ENCODE results near the gene OR10H4. TPM values are rescaled to one million over a fixed set of nuclear protein-coding genes. Genes with fewer than 3 reads are reported as not detected.
"Not testable (repeated sequence)": the region's sequence is repeated elsewhere in the genome, so short reads cannot be mapped to it uniquely, and the experiment has no call there.

The OR10H4 gene
- total RNA-seq, 3 donors from 2014 or later = not detected

DNA sequence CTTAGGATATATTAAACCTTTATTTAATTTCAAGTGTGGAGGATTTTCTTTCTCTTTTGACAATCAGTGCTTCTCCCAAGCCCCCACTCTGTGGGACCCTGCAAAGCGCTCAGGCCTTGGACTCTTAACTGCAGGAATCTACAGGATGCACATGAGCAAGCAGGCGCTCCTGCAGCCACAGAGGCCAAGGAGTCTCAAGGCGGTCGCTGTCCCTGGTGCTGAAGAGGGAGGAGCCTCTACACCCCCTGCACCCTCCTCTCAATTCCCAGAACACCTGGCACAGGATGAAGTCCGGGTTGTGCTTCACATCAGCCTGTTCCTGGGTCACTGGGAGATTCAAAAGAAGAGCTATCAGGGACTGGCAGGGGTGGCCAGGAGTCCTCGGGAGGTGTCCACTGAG, 13.5 kb downstream of the OR10H4 start:
- intact Hi-C loops (cut with DNase I, micrococcal nuclease) = no loop called here
- Histone ChIP-seq H3K4me1 (ENCODE audit: low read depth) (no peaks in the 10 kb centered on the region), H3K4me3 (no peak overlapping the region), H3K36me3 (ENCODE audit: low read depth) (no peaks in the 10 kb centered on the region), H3K9me3 (no peaks in the 10 kb centered on the region)
- no peak for DNase-seq
- no peak for ATAC-seq
- TF ChIP-seq, protein P1, sequence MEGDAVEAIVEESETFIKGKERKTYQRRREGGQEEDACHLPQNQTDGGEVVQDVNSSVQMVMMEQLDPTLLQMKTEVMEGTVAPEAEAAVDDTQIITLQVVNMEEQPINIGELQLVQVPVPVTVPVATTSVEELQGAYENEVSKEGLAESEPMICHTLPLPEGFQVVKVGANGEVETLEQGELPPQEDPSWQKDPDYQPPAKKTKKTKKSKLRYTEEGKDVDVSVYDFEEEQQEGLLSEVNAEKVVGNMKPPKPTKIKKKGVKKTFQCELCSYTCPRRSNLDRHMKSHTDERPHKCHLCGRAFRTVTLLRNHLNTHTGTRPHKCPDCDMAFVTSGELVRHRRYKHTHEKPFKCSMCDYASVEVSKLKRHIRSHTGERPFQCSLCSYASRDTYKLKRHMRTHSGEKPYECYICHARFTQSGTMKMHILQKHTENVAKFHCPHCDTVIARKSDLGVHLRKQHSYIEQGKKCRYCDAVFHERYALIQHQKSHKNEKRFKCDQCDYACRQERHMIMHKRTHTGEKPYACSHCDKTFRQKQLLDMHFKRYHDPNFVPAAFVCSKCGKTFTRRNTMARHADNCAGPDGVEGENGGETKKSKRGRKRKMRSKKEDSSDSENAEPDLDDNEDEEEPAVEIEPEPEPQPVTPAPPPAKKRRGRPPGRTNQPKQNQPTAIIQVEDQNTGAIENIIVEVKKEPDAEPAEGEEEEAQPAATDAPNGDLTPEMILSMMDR (IDR thresholded peaks at IDR 0.05) = no peak

DNA sequence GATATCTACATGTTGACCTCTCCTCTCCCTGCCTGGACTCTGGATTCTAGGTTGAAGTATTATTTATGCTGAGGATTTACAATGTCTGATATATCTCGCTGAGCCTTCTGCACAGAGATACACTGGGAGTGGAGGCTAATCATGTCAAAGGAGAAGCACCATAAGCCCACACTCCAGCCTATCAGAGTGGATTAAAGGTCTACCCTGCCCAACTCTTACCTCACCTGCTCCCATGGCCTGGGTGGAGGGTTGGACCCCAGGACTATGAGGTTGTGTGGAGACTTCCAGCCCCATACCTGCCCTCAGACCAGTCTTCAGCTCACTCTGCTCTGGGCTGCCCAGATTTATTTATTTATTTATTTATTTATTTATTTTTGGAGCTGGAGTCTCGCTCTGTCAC, 15.4 kb downstream of the OR10H4 start:
- ATAC-seq (no peak), DNase-seq (no peak)
- no peaks in the 10 kb centered on the region for H3K36me3 ChIP-seq (ENCODE audit: low read depth)
- H3K4me3 ChIP-seq = no peak overlapping the region
- TF ChIP-seq, protein P1 (IDR thresholded peaks at IDR 0.05) = no peak
- intact Hi-C loops (cut with DNase I, micrococcal nuclease) = no loop called here
- no peaks in the 10 kb centered on the region for H3K4me1 ChIP-seq (ENCODE audit: low read depth)
- H3K9me3 ChIP-seq = no peaks in the 10 kb centered on the region

DNA sequence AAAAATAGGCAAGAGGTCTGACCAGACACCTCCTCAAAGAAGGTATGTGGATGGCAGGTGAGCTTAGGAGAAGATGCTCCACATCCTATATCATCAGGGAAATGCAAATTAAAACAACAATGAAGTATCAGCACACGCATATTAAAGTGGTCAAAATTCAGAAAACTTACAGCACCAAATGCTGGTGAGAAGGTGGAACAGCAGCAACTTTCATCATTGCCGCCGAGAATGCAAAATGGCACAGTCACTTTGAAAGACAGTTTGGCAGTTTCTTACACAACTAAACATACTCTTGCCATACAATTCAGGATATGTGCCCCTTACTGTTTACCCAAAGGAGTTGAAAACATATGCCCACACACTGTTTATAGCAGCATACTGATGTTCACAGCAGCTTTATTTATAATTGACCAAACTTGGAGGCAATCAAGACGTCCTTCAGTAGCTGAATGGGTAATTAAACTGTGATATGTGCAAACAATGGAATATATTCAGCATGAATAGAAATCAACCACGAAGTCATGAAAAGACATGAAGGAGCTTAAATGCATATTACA, 22.5 kb downstream of the OR10H4 start:
- no peak overlapping the region for H3K4me3 ChIP-seq
- intact Hi-C loops (cut with DNase I, micrococcal nuclease) = no loop called here
- H3K9me3 ChIP-seq = no peaks in the 10 kb centered on the region
- no peaks in the 10 kb centered on the region for H3K36me3 ChIP-seq (ENCODE audit: low read depth)
- DNase-seq = no peak
- TF ChIP-seq, protein P1 (IDR thresholded peaks at IDR 0.05) = no peak
- H3K4me1 ChIP-seq (ENCODE audit: low read depth) = no peaks in the 10 kb centered on the region
- no peak for ATAC-seq

DNA sequence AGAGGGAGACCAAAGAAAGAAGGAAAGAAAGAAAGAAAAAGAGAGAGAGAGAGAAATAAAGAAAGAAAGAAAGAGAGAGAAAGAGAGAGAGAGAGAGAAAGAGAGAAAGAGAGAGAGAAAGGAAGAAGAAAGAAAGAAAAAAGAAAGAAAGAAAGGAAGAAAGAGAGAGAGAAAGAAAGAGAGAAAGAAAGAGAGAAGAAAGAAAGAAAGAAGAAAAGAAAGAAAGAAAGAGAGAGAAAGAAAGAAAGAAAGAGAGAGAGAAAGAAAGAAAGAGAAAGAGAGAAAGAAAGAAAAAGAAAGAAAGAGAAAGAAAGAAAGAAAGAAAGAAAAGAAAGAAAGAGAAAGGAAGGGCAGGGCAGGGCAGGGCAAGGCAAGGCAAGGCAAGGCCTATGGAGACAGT, 23.2 kb downstream of the OR10H4 start:
- H3K9me3 ChIP-seq; H3K4me3 ChIP-seq; DNase-seq; intact Hi-C loops (cut with DNase I, micrococcal nuclease); ATAC-seq; H3K36me3 ChIP-seq (ENCODE audit: low read depth); H3K4me1 ChIP-seq (ENCODE audit: low read depth): not testable (repeated sequence)

DNA sequence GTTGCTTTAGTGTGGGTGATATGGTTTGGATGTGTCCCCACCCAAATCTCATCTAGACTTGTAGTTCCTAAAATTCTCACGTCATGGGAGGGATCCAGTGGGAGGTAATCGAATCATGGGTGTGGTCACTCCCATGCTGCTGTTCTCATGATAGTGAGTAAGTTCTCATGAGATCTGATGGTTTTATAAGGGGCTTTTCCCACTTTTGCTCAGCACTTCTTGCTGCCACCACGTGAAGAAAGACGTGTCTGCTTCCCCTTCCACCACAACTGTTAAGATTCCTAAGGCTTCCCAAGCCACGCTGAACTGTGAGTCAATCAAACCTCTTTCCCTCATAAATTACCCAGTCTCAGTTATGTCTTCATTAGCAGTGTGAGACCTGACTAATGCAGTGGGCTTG, 26.0 kb downstream of the OR10H4 start:
- no peak overlapping the region for H3K4me3 ChIP-seq
- DNase-seq = no peak
- ATAC-seq = no peak
- intact Hi-C loops (cut with DNase I, micrococcal nuclease) = no loop called here
- TF ChIP-seq, protein P1 (IDR thresholded peaks at IDR 0.05) = no peak
- H3K36me3 ChIP-seq (ENCODE audit: low read depth) = no peaks in the 10 kb centered on the region
- no peaks in the 10 kb centered on the region for H3K4me1 ChIP-seq (ENCODE audit: low read depth)
- no peaks in the 10 kb centered on the region for H3K9me3 ChIP-seq

DNA sequence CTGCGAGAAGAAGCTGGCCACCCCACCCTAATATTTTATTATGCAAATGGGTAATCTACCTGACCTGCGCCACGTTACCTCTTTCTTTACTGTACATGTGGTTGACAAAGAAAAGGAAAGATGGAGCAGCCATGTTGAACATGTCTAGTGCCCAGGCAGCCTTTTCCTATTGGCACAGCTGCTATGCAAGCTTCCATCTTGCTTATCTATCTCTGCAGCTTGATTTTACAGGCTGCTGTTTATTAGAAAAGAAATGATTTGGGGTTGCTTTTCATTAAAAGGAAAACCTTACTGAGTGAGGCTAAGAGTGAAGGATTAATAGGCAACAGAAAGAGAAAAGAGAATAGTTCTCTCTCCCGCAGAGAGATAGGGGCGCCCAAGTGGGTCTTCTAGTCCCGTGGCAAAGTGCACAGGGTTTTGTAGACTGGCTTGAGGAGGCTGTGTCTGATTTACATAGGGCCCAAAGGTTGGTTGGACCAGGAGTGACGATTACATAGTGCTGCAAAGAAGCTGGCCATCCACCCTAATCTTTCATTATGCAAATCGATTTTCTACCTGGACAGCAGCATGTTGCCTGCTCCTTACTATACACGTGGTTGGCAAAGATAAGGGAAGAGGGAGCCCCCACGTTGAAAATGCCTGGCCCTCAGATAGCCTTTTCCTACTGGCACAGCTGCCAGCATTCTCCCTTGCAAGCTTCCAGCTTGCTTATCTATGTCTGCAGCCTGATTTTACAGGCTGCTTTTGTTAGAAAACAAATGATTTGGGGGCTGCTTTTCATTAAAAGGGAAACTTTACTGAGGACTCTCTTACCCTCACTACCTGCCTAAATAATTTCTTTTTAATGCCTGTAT, 28.3 kb downstream of the OR10H4 start:
- TF ChIP-seq, protein P1 (IDR thresholded peaks at IDR 0.05) = no peak
- no peak for DNase-seq
- no peak for ATAC-seq
- H3K36me3 ChIP-seq (ENCODE audit: low read depth) = no peaks in the 10 kb centered on the region
- intact Hi-C loops (cut with DNase I, micrococcal nuclease) = no loop called here
- no peaks in the 10 kb centered on the region for H3K4me1 ChIP-seq (ENCODE audit: low read depth)
- no peak overlapping the region for H3K4me3 ChIP-seq
- no peaks in the 10 kb centered on the region for H3K9me3 ChIP-seq
